Measurements from ENCODE around the gene OR2AE1.
"Not testable (repeated sequence)": the region's sequence is repeated elsewhere in the genome, so short reads cannot be mapped to it uniquely, and the experiment has no call there.

GRCh38 chr7:99888366-99888765 is 11.5 kb upstream of the OR2AE1 start:
- not testable (repeated sequence) for TF ChIP-seq CTCF (IDR thresholded peaks at IDR 0.05; ENCODE audit: low read length); EZH2 (IDR thresholded peaks at IDR 0.05; ENCODE audit: borderline replicate concordance, low read length)

Measured in OCI-LY1 (cell line).